Thymus (tissue), 11 donors: ENCODE measurements around the gene CAMTA1. TPM values are rescaled to one million over a fixed set of nuclear protein-coding genes. Genes with fewer than 3 reads are reported as not detected.

ENCODE experiments used
- DNase-seq, 9 donors: peaks; one replicate each; pipeline ENCODE4 v3.0.0-alpha.2; 2013; ENCODE audit warnings: low spot score in 9 of 9, low read depth in 6 of 9, missing footprints in 1 of 9
- H3K27ac ChIP-seq, 2 donors: one replicate each; pipeline ENCODE4 v1.5.1; 2013; ENCODE audit warnings: control low read depth in 1 of 2, low read depth in 1 of 2, low read length in 1 of 2, mild to moderate bottlenecking in 1 of 2, moderate library complexity in 1 of 2
- H3K27me3 ChIP-seq, 2 donors: one replicate each; pipeline ENCODE4 v1.5.1; 2013; ENCODE audit warnings: low read length in 1 of 2; ENCODE audit not compliant: control insufficient read depth in 2 of 2, insufficient read depth in 1 of 2
- H3K36me3 ChIP-seq, 2 donors: one replicate each; pipeline ENCODE4 v1.5.1; 2013; ENCODE audit warnings: low read length in 1 of 2, mild to moderate bottlenecking in 1 of 2, moderate library complexity in 1 of 2; ENCODE audit not compliant: control insufficient read depth in 2 of 2, insufficient read depth in 2 of 2
- H3K4me1 ChIP-seq, 2 donors: one replicate each; pipeline ENCODE4 v1.5.1; 2013; ENCODE audit warnings: low read length in 2 of 2; ENCODE audit not compliant: control insufficient read depth in 2 of 2, insufficient read depth in 2 of 2
- H3K4me3 ChIP-seq, 2 donors: one replicate each; pipeline ENCODE4 v1.5.1; 2013; ENCODE audit warnings: low read length in 2 of 2, control low read depth in 1 of 2, mild to moderate bottlenecking in 1 of 2
- H3K9me3 ChIP-seq, 2 donors: one replicate each; pipeline ENCODE4 v1.5.1; 2013; ENCODE audit warnings: low read length in 1 of 2, mild to moderate bottlenecking in 1 of 2; ENCODE audit not compliant: control insufficient read depth in 2 of 2, insufficient read depth in 1 of 2
- WGBS: extraction: QIAGEN DNeasy Blood & Tissue Kit; methylation state at CpG from one replicate; pipeline ENCODE4 v1.1.7; 2013; 5-methylcytosine and 5-hydroxymethylcytosine counted together
- polyA plus RNA-seq: library from polyadenylated mRNA; stranded (reverse); fragments of 200-250 nt; gene quantifications from one replicate; pipeline ENCODE4 v1.2.3, GENCODE V29; 2013
- total RNA-seq: library from RNA; stranded (reverse); fragments of 120-200 nt; gene quantifications from one replicate; pipeline ENCODE4 v1.2.4, GENCODE V29; 2013
- donor health status: healthy.

The CAMTA1 gene
- total and polyA plus RNA-seq, 2 donors: 32.0 to 158 TPM

DNA sequence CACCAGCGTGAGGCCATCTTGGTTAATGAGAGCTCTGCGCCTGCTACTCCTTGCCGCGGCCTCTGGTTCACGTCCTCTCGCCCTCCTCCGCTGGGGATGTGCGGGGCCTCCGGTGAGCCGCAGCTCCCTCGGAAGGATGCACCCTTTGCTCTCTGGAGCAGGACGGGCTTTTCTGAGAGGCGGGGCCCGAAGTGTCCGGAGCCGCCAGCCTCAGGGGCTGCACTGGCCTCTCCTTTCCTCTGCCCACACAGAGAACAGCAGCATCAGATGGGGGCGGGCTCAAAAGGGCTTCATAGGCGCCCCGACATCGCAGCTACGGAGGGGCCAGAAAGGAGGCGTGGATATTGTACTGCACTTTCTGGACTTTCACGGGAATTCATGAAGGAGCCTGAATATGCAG lies 284.7 kb downstream of the CAMTA1 start:
- no peaks in the 10 kb centered on the region for H3K36me3 ChIP-seq
- DNase-seq: no peak
- H3K9me3 ChIP-seq: no peaks in the 10 kb centered on the region
- H3K27ac ChIP-seq: no peak overlapping the region
- H3K4me1 ChIP-seq: no peaks in the 10 kb centered on the region
- peaks cover 0 to 14% of the 10 kb centered on the region in 2 donors for H3K27me3 ChIP-seq
- 21% methylated on average over 23 of the region's 23 CpGs for WGBS
- no peak overlapping the region for H3K4me3 ChIP-seq

DNA sequence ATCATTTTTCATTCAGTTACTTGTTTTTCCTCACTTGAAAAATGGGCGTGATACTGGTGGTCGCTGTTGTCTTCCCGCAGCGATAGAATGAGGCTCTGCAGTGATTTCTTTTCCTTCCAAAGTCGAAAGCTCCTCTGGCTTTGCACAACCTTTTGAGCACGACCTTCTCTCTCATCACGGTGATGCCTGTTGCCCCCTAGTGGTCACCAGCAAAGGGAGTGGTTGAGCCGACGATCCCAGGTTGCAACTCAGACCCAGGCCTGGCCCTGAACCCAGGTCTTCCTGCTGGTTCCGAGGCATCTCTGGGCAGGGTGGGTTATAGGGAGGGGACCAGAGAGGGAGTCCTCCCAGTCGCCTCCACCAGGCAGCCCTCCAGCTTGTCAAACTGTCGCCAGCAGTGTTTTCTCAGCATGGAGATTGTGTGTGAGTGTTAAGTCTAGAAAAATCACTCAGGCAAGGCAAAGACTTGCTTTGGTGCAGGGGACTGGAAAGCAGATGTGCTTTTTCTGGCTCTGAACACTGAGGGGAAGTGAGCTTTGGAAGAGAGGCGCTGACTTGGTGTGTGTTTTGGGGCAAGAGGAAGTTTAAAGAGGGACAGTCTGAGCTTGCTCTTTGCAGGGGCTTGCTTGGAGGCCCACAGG lies 285.3 kb downstream of the CAMTA1 start:
- Histone ChIP-seq H3K27me3 (peaks cover 0 to 14% of the 10 kb centered on the region in 2 donors), H3K27ac (no peak overlapping the region), H3K36me3 (no peaks in the 10 kb centered on the region), H3K4me3 (no peak overlapping the region), H3K9me3 (no peaks in the 10 kb centered on the region), H3K4me1 (no peaks in the 10 kb centered on the region)
- DNase-seq: peak in 8 of 9 donors; percentile 11 to 56 (median 20)
- 10% methylated on average over 13 of the region's 13 CpGs for WGBS

- H3K9me3 ChIP-seq: peaks cover 0 to 4% of the 10 kb centered on the region in 2 donors
- H3K27ac ChIP-seq: no peak overlapping the region
- peaks cover 0 to 2% of the 10 kb centered on the region in 2 donors for H3K27me3 ChIP-seq
- H3K36me3 ChIP-seq: no peaks in the 10 kb centered on the region
- DNase-seq: no peak
- H3K4me3 ChIP-seq: no peak overlapping the region
- H3K4me1 ChIP-seq: no peaks in the 10 kb centered on the region
- WGBS: 82% methylated on average over 5 of the region's 5 CpGs
Observed at GRCh38 chr1:7076117-7076516, 290.9 kb downstream of the CAMTA1 start.

DNA sequence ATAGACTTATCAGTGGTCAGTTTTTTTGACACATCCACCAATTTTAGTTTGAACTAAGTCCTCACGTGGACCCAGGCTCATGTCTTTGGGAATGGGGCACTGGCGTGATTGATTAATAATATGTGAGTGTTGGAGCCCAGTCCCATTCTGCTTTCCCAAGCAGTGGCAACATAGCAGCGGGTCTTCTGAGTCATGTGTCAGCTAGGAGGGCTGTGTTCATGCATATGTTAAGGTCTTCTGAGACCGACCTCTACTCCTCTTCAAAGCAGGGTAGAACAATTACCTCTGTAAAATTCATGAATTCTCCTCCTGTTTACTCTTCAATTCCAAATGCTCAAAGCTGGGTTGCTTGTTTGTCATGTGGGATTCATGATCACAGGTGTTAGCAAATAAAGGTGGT lies 291.3 kb downstream of the CAMTA1 start:
- Histone ChIP-seq H3K4me1 (no peaks in the 10 kb centered on the region), H3K4me3 (no peak overlapping the region), H3K36me3 (no peaks in the 10 kb centered on the region), H3K27me3 (peaks cover 0 to 2% of the 10 kb centered on the region in 2 donors), H3K9me3 (peaks cover 0 to 5% of the 10 kb centered on the region in 2 donors), H3K27ac (no peak overlapping the region)
- no peak for DNase-seq
- WGBS: 76% methylated on average over 4 of the region's 4 CpGs

DNA sequence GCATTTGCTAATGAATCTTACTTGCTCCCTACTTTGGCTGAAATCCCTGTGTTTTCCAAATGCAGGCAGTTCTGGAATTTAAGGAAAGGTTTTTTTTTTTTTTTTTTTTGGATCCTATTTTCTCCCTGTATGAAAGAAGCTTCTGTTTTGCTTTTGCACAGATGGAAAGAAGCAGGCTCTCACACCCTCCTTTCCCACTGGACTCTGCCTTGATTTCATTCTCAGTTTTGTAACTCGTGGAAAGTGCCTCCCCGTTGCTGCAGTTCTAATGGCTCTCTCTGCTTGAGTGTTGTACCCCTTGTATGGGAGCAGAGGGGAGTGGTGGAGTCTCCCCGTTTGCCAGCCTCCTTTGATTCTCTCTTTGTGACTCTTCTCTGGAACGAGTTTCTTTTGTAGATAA lies 291.9 kb downstream of the CAMTA1 start:
- Histone ChIP-seq H3K36me3 (no peaks in the 10 kb centered on the region), H3K4me3 (no peak overlapping the region), H3K27ac (no peak overlapping the region), H3K9me3 (peaks cover 0 to 5% of the 10 kb centered on the region in 2 donors), H3K4me1 (no peaks in the 10 kb centered on the region), H3K27me3 (peaks cover 0 to 2% of the 10 kb centered on the region in 2 donors)
- no peak for DNase-seq
- WGBS: 61% methylated on average over 4 of the region's 4 CpGs

GRCh38 chr1:7077970-7078369 lies 292.7 kb downstream of the CAMTA1 start:
- Histone ChIP-seq H3K4me3 (no peak overlapping the region), H3K27me3 (no peaks in the 10 kb centered on the region), H3K4me1 (no peaks in the 10 kb centered on the region), H3K9me3 (peaks cover 0 to 5% of the 10 kb centered on the region in 2 donors), H3K27ac (no peak overlapping the region), H3K36me3 (no peaks in the 10 kb centered on the region)
- WGBS: 89% methylated on average over 3 of the region's 3 CpGs
- no peak for DNase-seq

GRCh38 chr1:7079637-7080036 lies 294.4 kb downstream of the CAMTA1 start:
- no peaks in the 10 kb centered on the region for H3K36me3 ChIP-seq
- H3K27ac ChIP-seq: no peak overlapping the region
- H3K4me3 ChIP-seq: no peak overlapping the region
- no peaks in the 10 kb centered on the region for H3K4me1 ChIP-seq
- no peak for DNase-seq
- WGBS: 96% methylated on average over 4 of the region's 4 CpGs
- peaks cover 0 to 5% of the 10 kb centered on the region in 2 donors for H3K9me3 ChIP-seq
- no peaks in the 10 kb centered on the region for H3K27me3 ChIP-seq

- no peak overlapping the region for H3K4me3 ChIP-seq
- H3K4me1 ChIP-seq: no peaks in the 10 kb centered on the region
- H3K9me3 ChIP-seq: peaks cover 0 to 5% of the 10 kb centered on the region in 2 donors
- 76% methylated on average over 17 of the region's 17 CpGs for WGBS
- peaks cover 0 to 3% of the 10 kb centered on the region in 2 donors for H3K27me3 ChIP-seq
- H3K27ac ChIP-seq: no peak overlapping the region
- no peak for DNase-seq
- no peaks in the 10 kb centered on the region for H3K36me3 ChIP-seq
Observed at GRCh38 chr1:7084232-7084894, 299.1 kb downstream of the CAMTA1 start.

DNA sequence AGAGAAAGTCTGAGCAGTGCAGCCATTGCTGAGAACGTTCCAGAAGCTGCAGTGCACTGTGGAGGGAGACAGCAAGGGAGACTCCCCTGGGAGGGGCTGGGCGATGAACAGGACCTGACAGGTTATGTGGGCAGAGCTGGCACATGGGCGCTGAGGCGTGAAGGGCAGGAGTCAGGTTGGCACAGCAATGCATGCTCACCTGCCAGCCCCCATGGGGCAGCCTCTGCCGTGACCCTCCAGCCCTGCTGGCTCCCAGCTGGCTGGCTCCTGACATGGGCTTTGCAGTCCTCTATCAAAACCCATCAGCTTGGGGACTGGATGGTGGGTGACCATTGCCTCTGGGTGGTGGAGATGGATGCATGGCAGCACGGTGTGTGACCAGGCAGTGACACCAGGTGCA lies 300.3 kb downstream of the CAMTA1 start:
- Histone ChIP-seq H3K27ac (no peak overlapping the region), H3K9me3 (peaks cover 0 to 5% of the 10 kb centered on the region in 2 donors), H3K36me3 (no peaks in the 10 kb centered on the region), H3K27me3 (peaks cover 0 to 3% of the 10 kb centered on the region in 2 donors), H3K4me1 (no peaks in the 10 kb centered on the region), H3K4me3 (no peak overlapping the region)
- 92% methylated on average over 6 of the region's 6 CpGs for WGBS
- DNase-seq: no peak
